Measurements from ENCODE around the gene KDM4D.
"Not testable (repeated sequence)": the region's sequence is repeated elsewhere in the genome, so short reads cannot be mapped to it uniquely, and the experiment has no call there.

KDM4D gene

DNA sequence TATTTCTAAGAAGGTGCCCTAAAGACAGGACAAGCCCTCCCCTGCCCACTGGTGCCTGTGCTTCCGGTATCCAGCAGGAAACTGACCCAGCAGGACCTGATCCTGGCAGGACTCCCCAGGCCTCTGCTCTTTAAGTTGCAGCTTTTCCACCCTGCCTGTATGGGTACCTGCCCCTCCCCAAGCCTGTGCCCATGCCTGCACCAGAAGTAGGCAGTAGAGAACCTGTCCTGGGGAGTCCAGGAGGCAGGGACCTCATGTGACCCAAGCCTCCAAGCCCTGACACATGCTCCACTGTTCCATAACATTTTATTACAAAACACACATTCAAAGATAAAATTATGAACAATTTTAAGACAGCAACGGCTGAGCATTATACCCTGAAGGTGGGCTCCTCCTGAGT lies 14.3 kb upstream of the KDM4D start:
- DNase-seq: no peak

DNA sequence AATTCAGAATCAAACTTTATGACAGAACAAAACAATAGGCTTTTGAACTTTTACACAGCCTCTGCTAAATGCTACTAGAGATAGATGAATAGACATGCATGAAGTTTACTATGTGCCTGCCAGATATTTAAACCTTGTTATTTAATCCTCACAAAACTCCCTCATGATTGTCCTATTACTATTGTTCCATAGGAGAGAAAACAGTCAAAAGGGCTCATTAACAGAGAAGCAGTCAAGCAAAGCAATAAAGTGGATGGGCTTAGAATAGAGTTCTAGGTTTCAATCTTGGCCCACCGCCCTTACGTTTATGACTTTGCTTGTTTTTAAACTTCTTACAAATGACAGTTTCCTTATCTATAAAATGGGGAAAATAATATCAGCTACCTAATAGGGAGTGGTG lies 13.0 kb upstream of the KDM4D start:
- DNase-seq: no peak

DNA sequence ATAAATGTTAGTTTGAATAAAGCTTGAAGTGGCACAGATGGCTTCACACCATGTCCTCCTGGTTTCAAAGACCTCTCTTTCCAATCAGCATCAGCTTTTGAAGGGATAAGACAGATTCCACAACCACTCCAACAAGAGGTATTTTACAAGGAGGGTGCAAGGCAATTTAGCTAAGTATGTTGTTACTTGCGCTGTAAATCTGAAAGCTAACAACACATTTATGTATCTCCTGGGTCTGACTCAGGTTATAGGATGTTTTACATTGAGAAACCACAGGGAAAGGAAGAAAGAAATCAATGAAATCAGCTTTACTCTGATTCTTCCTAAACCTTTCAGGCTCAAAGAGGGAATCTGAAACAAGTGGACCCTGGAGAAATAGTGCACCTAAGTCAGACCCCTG lies 12.3 kb upstream of the KDM4D start:
- DNase-seq: no peak

DNA sequence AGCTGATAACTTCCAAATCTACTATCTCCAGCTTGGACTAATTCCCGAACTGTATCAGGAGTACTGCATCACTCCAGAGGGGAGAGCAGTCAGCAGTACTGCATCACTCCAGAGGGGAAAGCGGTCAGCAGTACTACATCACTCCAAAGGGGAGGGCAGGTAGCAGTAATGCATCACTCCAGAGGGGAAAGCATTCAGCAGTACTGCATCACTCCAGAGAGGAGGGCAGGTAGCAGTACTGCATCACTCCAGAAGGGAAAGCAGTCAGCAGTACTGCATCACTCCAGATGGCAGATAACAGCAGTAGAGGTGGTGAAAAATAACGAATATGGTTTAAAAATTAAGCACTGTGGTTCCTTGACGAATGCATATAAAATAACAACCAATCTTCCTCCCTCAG lies 8.6 kb upstream of the KDM4D start:
- no peak for DNase-seq

DNA sequence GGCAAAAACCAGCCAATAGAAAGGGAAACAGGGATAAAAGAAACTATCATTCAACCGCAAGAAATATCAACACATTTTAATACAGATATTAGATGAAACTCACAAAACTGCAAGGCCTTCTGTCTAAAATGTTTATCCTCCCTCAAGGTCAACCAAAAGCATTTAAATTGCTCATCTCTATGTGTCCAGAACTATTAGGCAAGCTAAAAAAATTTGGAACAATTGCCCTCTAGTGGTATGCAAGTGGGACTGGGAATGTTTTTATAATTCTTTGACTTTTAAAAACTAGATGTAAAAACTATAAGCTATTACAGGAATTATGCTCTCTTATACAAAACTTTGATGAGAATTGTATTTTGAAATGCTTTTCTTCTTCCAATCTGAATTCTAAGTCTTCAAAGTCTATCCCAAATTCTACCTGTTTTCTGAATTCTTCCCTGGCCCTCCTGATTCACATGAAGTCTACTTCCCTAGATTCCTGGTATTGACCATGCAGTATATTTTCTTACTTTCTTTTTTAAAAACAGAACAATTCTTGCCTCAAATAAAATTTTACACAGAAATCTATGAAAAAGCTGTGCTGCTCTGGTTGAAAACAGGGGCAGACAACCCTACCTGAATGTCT lies 5.1 kb upstream of the KDM4D start:
- DNase-seq: no peak

DNA sequence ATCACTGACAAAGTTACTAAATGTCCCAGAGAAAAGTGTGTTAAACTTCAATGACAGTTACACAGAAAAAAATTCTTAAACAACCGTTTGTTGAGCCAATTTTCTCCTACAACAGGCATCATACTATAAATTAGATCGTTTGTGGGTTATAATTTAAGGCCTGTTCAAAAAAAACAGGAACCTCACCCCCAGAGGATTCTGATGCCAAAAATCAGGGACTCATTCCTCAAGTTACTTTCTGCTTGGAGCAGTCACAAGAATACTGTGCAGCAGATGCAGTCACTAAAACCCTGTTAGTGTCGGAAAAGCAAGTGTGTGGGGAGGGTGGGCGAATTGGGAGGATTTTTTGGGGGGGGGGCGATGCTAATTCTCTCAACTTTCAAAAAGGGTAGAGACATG lies 810 bp upstream of the KDM4D start:
- DNase-seq: no peak

DNA sequence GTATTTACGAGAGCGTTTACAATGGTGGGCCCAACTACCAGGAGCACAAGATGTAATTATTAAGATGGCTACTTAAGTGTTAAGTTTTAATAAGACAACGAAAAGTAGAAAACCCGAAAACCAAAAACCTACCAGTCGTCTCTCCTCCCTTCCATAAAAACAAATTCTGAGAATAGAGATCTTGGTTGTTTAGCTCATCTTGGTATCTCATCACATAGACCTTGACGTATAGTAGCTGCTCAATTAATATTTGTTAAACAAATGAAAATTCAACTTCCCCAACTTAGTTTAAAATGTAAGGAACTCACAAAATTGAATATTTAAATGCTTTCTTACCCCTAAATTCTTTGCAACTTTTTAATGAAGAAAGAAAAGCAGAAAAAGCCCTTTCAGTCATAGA lies 669 bp downstream of the KDM4D start:
- DNase-seq: no peak

DNA sequence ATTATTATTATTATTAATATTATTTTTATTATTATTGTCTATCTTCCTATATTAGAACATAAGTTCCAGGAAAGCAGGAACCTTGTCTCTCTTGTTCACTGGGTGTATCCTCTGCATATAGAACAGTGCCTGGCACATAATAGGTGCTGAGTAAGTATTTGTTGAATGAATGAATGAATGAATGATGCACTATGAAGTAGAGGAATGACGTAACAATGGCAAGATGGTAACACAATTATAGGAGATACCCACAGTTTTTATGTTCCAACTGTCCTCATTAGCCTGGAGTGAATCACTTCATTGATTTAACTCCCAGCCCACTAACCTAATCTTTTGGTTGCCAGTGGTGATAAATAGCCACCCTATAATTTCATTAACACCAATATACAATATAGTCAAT lies 2.1 kb downstream of the KDM4D start:
- no peak for DNase-seq

DNA sequence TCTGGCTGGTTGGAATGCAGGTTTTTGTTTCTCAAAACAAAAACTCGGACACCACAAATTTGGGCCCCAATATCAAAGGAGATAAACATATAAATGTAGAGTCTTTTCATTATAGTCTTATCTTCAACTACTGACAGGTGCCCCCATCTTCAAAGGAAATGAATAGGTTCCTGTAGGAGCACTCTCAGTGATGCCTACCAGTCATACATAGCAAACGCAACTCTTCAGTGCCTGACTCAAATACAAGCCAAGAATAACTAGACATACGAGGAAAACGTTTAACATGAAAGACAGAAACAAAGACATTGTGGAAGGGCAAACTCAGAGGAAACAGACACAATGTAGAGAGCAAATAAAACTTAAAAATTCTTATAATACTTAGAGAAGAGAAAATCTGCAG lies 13.9 kb downstream of the KDM4D start:
- DNase-seq: no peak

DNA sequence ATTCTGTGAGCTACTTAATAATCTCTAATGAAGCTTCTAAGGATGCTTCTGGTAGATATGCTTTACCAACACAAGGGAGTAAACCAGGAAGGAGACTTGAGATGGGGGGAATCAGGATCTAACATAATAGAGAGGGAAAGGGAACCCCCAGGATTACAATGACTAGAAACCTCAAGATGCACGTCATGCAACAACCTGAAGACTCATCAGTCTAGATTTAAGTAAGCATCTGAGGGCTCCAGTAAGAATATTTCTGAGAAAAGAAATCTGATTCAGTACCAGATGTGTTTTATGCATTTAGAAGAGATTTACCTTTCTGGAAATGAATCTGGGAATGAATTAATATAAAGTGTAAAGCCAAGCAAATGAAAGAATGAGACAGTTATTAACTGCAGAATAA lies 15.2 kb downstream of the KDM4D start:
- no peak for DNase-seq

DNA sequence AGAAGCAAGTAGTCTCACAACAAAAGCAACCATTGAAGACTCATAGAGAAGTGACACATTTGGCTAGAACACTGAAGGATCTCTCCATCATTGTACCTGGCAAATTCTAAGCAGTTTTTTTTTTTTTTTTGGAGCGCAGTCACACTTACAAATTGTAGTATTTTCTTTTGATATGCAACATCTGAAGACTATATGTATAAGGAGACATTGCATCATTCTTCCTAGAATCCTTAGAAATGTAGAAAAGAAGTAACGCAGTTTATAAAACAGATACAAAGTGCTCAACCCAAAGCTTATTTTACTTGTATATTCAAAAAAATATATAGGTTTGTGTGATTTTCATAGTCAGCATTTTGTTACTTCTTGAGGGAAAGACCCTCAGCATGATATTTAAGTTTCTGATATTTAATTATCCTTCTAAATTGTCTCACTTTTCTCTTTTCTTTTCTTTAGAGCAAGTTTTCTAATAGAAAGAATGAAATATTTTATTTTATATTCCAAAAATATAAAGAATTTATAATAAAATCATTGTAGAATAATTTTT lies 20.0 kb downstream of the KDM4D start:
- no peak for DNase-seq

DNA sequence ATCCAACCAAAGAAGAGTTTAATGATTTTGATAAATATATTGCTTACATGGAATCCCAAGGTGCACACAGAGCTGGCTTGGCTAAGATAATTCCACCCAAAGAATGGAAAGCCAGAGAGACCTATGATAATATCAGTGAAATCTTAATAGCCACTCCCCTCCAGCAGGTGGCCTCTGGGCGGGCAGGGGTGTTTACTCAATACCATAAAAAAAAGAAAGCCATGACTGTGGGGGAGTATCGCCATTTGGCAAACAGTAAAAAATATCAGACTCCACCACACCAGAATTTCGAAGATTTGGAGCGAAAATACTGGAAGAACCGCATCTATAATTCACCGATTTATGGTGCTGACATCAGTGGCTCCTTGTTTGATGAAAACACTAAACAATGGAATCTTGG lies 23.9 kb downstream of the KDM4D start:
- DNase-seq: no peak

DNA sequence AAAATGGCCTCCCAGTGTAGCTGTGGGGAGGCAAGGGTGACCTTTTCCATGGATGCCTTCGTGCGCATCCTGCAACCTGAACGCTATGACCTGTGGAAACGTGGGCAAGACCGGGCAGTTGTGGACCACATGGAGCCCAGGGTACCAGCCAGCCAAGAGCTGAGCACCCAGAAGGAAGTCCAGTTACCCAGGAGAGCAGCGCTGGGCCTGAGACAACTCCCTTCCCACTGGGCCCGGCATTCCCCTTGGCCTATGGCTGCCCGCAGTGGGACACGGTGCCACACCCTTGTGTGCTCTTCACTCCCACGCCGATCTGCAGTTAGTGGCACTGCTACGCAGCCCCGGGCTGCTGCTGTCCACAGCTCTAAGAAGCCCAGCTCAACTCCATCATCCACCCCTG lies 24.8 kb downstream of the KDM4D start:
- no peak for DNase-seq

DNA sequence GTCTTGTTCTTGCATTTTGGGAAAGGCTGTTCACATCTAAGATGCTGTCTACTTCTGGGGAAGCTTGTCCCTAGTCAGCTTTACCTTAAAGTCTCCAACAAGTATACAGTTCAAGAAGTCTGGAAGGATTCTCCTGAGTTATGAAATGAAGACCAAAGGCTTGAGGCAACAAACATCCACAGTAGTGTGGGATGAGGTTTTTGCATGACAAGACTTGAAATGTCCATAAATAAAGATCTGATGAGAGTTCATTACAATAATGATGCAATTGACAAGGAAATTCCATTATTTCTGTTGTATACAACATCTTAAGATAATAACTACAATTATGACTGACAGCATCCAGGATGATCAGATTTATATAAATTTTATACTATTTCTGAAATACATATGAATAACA lies 30.2 kb downstream of the KDM4D start:
- DNase-seq: no peak

DNA sequence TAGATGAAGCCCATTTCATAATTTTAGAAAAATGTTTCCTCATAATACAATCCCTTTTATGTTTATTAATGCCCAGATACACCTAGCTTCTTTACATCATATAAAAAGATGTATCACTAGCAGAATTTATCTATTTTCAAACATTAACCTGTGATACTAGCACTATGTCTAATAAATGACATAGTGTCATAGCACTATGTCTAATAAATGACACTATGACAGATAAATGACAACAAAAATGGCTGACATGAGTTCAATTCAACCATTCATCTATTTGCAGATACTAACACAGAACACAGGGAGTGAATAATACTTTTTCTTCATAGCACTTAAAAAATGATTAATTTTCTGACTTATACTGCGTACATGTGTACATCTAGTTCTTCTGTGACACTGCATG lies 32.1 kb downstream of the KDM4D start:
- DNase-seq: no peak

DNA sequence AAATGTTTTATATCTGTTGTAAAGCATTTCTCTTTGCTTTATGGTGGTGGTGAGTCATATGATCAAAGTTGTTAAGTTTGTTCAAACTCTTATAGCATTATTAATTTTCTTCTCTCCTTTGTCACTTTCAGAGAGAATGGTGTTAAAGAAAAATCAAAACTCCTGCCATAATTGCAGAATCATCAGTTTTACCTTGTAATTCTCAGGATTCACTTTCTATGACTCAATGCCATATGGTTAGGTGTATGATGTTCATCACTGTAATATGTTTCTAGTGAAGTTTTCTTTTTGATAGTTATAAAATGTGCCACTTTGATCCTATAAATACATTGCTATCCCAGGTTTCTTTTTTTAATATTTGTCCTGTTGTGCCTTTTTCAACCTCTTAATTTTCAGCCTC lies 37.9 kb downstream of the KDM4D start:
- no peak for DNase-seq

DNA sequence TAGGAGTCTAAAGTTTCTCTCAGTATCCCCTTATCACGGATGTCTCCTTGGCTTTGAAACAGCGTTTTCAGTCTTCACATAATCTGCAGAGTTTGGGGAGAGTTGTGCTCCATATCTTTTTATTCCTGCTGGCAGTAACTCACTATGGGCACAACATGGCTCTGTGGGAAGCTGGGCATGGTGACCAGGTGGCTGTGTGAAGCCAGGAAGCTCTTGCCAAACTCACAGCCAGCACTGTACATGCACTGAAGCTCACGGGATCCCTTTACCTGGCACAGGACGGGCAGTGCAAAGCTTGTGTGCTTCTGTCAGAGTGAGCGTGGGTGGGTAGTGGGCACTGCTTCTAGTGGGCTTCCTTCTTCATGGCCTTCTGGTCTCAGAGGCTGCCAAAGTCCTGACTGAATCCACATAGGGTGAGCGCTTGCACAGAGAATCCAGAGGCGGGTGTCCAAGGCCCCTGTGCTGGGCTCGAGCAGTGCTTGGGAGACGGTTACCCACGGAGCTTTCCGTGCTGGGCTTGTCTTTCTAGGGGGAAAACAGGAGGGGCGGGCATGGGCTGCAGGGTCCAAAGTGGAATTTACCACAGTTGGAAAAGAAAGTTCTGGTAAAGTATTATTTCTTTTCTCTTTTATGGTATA lies 40.8 kb downstream of the KDM4D start:
- DNase-seq: no peak

DNA sequence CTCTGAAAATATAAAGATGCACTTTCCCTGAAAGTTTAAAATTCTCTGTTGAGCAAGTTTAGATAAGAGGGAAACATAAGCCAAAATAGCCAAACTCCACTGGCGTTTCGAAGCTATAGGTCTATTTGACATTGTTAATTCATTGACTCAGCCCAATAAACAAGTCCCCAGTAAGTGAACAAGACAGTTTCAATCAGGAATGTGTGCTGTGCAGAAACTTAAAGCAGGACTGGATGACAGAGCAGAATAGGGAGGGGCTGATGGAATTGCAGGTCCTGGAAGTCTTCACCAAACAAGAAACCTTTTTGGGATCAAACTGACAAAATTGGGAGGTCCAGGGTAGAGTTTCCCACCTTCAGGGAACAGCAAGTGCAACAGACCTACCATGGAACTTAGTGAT lies 42.6 kb downstream of the KDM4D start:
- DNase-seq: no peak

DNA sequence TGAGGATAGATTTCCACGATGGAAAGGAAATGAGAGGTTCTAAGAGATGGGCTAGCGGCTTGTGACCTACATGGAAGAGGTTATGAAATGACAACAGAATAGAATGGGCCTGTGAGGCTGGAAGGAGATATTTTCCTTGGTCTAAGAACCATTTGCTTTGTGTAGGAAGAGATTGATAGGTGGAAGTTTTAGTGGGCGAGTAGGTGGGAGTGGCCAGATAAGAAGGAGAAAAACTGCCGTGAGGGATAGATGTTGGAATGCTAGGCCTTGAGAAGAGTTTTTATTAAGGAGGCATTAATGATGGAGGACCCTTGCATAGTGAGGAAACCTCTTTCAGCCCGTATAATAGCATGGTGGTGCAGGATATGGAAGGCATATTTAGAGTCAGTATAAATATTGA lies 48.0 kb downstream of the KDM4D start:
- not testable (repeated sequence) for DNase-seq

DNA sequence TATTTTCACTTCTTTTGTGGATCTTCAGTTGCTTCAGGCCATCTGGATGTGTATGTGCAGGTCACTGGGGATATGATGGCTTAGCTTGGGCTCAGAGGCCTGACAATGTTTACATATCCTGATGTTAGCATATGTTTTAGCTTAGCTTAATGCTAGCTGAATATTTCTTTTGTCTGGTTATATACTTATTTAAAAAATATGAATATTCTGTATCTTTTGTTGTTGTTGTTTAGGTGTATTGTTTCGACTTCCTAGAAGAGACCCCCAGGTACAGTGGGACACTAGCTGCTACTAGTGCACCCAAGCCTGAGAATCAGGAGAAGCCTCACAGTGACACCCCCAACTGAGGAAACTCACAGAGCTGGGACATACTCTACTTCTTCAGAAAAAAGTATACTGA lies 51.4 kb downstream of the KDM4D start, which contains the start of gene KDM4E:
Gene KDM4E, plus strand, starts transcription at position 301 of the 400 bp plus-strand sequence. CDS start 300 bp downstream, outside the sequence.
- DNase-seq: no peak

DNA sequence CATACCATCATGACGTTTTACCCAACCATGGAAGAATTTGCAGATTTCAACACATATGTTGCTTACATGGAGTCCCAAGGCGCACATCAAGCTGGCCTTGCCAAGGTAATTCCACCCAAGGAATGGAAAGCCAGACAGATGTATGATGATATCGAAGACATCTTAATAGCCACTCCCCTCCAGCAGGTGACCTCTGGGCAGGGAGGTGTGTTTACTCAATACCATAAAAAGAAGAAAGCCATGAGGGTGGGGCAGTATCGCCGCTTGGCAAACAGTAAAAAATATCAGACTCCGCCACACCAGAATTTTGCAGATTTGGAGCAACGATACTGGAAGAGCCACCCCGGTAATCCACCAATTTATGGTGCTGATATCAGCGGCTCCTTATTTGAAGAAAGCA lies 52.1 kb downstream of the KDM4D start:
- not testable (repeated sequence) for DNase-seq

DNA sequence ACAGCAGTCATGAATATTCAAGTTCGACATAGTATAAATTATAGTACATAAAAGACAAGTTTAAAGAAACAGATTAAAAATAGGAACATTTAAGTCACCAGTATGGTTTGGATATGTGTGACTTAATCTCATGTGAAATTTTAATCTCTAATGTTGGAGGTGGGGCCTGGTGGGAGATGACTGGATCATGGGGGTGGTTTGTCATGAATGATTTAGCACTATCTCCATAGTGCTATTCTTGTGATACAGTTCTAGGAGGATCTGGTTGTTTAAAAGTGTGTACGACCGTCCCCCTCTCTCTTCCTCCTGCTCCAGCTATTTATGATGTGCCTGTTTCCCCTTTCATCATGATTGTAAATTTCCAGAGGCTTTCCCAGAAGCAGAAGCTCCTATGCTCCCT lies 54.8 kb downstream of the KDM4D start:
- DNase-seq: no peak

DNA sequence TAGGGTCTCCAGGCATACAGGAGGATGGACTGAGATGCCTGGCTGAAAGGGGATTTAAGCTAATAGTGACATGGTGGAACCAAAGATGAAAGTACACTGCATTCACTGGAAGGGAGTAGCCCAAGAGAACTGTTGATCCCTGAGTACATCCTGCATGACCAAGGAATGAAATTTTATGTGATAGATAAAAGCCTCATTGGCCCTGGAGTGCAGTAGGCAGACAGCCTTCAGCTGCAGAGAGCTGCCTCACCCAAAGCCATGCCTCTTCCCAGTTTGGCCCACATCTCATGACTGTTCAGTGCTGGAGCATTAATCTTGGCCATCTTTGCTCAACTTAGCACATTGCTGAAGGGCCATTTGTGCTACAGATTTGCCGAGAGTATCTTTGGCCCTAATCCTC lies 59.5 kb downstream of the KDM4D start:
- DNase-seq: no peak

DNA sequence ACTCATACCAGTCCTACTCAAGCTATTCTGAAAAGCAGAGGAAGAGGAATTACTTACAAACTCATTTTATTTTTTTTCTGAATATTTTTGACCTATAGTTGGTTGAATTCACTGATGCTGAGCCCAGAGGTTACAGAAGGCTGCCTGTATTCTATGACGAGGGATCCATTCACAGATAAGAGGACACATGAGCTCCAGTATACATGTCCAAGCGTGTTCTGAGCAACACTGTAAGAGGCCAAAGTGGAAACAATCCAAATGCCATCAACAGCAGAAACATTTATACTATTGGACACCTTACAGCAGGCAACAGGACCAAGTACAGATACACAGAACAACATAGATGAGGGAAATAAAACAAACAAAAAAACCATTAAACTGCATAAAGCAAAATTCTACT lies 61.8 kb downstream of the KDM4D start:
- DNase-seq: no peak
